H1 (cell line): ENCODE results near the gene MVD. TPM values are rescaled to one million over a fixed set of nuclear protein-coding genes. Genes with fewer than 3 reads are reported as not detected.

Experiments
- MAX ChIP-seq: IDR thresholded peaks from 2 replicates; pipeline ENCODE4 v1.6.1; 2012; ENCODE audit warnings: inconsistent platforms
- polyA plus RNA-seq, 7 experiments: library from polyadenylated mRNA; depleted of rRNA in 3 of 7; stranded (reverse) in 5 of 7; unstranded in 2 of 7; fragments of >200 nt in 5 of 7; fragments of 200-250 nt in 2 of 7; gene quantifications; 1 replicate in 5 of 7; 2 replicates in 1 of 7; 4 replicates in 1 of 7; pipeline versions ENCODE4 v1.2.1 to v1.2.3, GENCODE V29; 2011 to 2013; ENCODE audit warnings: missing spikeins in 2 of 7, mixed read lengths in 2 of 7
- total RNA-seq: library from RNA; stranded (reverse); fragmentation: NEBNext Ultra II Directional; extraction: Animal tissue kit (Norgen Biotek cat#: 25700); gene quantifications from 2 replicates; pipeline ENCODE4 v1.2.1, GENCODE V29; 2021

Gene MVD
- total and polyA plus RNA-seq, 2 of the 8 experiments (the other 6 are each of a cell fraction or from before 2014, with no cell fraction given): 47.2 to 77.3 TPM

DNA sequence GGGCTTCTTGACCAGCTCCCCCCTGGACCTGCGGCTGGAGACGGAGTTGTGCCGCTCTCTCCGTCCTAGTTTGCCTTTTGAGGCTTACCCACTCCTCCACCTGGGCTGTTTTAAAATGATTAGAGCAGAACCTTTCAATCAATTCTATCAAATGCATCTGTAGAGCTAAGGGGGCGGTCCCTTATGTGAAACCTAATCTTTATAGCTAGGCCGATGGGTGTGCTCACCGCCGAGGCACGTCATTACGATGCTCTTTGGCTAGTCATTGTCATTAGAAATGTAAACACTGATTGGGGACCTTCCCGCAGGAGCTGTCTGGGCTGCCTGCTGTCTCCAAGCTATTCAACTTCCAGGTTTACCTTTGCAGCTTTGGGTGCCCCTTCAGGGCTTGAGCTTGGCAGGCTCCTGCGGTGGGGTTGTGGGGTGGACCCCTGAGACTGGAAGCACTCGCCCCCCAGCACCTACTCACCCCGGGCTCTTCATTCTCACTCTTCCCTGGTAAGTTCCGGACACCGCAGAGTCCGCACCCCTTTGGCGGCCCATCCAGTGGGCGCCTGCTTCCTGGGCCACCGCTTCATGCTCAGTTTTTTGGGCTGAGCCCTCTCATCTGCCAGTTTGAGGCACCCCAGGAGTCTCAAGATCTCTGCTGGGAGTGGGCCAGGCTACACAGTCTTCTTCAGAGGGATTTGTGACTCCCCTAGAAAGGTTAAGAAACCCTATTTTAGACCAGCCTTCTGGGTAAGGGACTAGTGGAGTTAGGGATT is 45.4 kb downstream of the MVD start (continued):
- TF ChIP-seq MAX: no peak
